Rectal smooth muscle tissue (tissue), 1 donor: ENCODE measurements around the gene COL10A1.
"Not testable (repeated sequence)": the region's sequence is repeated elsewhere in the genome, so short reads cannot be mapped to it uniquely, and the experiment has no call there.

Experiments
- H3K27ac ChIP-seq: one replicate; pipeline ENCODE4 v1.7.0; 2013; ENCODE audit warnings: low read depth, low read length, inconsistent platforms
- H3K27me3 ChIP-seq: one replicate; pipeline ENCODE4 v1.7.0; 2013; ENCODE audit warnings: low read length; ENCODE audit not compliant: control insufficient read depth, insufficient read depth
- H3K36me3 ChIP-seq: one replicate; pipeline ENCODE4 v1.7.0; 2013; ENCODE audit warnings: low read length; ENCODE audit not compliant: control insufficient read depth, insufficient read depth
- H3K4me1 ChIP-seq: one replicate; pipeline ENCODE4 v1.7.0; 2013; ENCODE audit warnings: low read length; ENCODE audit not compliant: control insufficient read depth, insufficient read depth
- H3K4me3 ChIP-seq: one replicate; pipeline ENCODE4 v1.7.0; 2013; ENCODE audit warnings: low read length
- H3K9ac ChIP-seq: one replicate; pipeline ENCODE4 v1.7.0; 2013; ENCODE audit warnings: low read length

Gene COL10A1

GRCh38 chr6:116096048-116096759, 29.7 kb downstream of the COL10A1 start:
- not testable (repeated sequence) for H3K4me1 ChIP-seq, H3K27ac ChIP-seq, H3K4me3 ChIP-seq, H3K27me3 ChIP-seq, H3K36me3 ChIP-seq, H3K9ac ChIP-seq

DNA sequence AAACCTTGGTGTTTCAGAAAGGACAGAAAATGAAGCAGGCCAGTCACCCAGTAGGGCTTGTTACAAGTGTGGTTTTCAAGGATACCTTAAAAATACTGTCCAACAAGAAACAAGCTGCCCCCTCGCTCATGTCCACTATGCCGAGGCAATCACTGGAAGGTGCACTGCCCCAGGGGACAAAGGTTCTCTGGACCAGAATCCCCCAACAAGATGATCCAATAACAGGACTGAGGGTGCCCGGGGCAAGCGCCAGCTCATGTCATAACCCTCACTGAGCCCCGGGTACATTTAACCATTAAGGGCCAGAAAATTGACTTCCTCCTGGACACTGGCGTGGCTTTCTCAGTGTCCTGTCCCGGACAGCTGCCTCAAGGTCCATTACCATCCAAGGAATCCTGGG, 31.9 kb downstream of the COL10A1 start:
- Histone ChIP-seq H3K4me1 (no peaks in the 10 kb centered on the region), H3K9ac (no peak overlapping the region), H3K36me3 (no peaks in the 10 kb centered on the region), H3K27me3 (no peaks in the 10 kb centered on the region), H3K4me3 (no peak overlapping the region), H3K27ac (no peak overlapping the region)

GRCh38 chr6:116090251-116090650, 35.7 kb downstream of the COL10A1 start:
- H3K36me3 ChIP-seq = no peaks in the 10 kb centered on the region
- H3K27ac ChIP-seq = no peak overlapping the region
- H3K27me3 ChIP-seq = no peaks in the 10 kb centered on the region
- no peak overlapping the region for H3K9ac ChIP-seq
- H3K4me1 ChIP-seq = no peaks in the 10 kb centered on the region
- no peak overlapping the region for H3K4me3 ChIP-seq

- Histone ChIP-seq H3K4me3 (no peak overlapping the region), H3K36me3 (no peaks in the 10 kb centered on the region), H3K4me1 (no peaks in the 10 kb centered on the region), H3K27me3 (no peaks in the 10 kb centered on the region), H3K27ac (no peak overlapping the region), H3K9ac (no peak overlapping the region)
Observed at GRCh38 chr6:116088946-116089345, 37.0 kb downstream of the COL10A1 start.

- H3K4me3 ChIP-seq = no peak overlapping the region
- H3K27me3 ChIP-seq = no peaks in the 10 kb centered on the region
- H3K27ac ChIP-seq = no peak overlapping the region
- H3K4me1 ChIP-seq = no peaks in the 10 kb centered on the region
- no peaks in the 10 kb centered on the region for H3K36me3 ChIP-seq
- H3K9ac ChIP-seq = no peak overlapping the region
Observed at GRCh38 chr6:116087437-116088027, 38.4 kb downstream of the COL10A1 start.

DNA sequence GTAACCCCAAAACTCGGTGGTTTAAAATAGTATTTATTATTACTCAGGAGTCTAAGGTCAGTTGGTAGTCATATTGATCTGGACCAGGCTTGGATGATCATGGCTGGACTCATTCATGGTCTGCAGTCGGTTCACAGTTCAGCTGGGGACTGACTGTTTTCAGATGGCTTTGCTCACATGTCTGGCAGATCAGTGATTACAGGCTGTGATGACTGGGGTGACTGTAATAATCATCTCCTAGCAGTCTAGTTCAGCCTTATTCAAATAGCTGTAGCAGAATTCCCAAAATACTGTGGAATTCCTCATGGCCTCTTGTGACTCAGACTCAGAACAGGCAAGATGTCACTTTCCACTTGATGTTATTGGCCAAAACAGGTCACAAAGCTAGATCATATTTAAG, 41.6 kb downstream of the COL10A1 start:
- no peaks in the 10 kb centered on the region for H3K27me3 ChIP-seq
- H3K9ac ChIP-seq = no peak overlapping the region
- no peaks in the 10 kb centered on the region for H3K36me3 ChIP-seq
- H3K4me3 ChIP-seq = no peak overlapping the region
- no peak overlapping the region for H3K27ac ChIP-seq
- H3K4me1 ChIP-seq = no peaks in the 10 kb centered on the region

GRCh38 chr6:116083052-116083451, 42.9 kb downstream of the COL10A1 start:
- Histone ChIP-seq H3K27me3 (no peaks in the 10 kb centered on the region), H3K27ac (no peak overlapping the region), H3K4me1 (no peaks in the 10 kb centered on the region), H3K9ac (no peak overlapping the region), H3K36me3 (no peaks in the 10 kb centered on the region), H3K4me3 (no peak overlapping the region)

- Histone ChIP-seq H3K27me3 (no peaks in the 10 kb centered on the region), H3K9ac (no peak overlapping the region), H3K27ac (no peak overlapping the region), H3K36me3 (no peaks in the 10 kb centered on the region), H3K4me1 (no peaks in the 10 kb centered on the region), H3K4me3 (no peak overlapping the region)
Observed at GRCh38 chr6:116078945-116079344, 47.0 kb downstream of the COL10A1 start.

- Histone ChIP-seq H3K27me3 (no peaks in the 10 kb centered on the region), H3K9ac (no peak overlapping the region), H3K27ac (no peak overlapping the region), H3K36me3 (no peaks in the 10 kb centered on the region), H3K4me3 (no peak overlapping the region), H3K4me1 (no peaks in the 10 kb centered on the region)
Observed at GRCh38 chr6:116078522-116078921, 47.4 kb downstream of the COL10A1 start.

DNA sequence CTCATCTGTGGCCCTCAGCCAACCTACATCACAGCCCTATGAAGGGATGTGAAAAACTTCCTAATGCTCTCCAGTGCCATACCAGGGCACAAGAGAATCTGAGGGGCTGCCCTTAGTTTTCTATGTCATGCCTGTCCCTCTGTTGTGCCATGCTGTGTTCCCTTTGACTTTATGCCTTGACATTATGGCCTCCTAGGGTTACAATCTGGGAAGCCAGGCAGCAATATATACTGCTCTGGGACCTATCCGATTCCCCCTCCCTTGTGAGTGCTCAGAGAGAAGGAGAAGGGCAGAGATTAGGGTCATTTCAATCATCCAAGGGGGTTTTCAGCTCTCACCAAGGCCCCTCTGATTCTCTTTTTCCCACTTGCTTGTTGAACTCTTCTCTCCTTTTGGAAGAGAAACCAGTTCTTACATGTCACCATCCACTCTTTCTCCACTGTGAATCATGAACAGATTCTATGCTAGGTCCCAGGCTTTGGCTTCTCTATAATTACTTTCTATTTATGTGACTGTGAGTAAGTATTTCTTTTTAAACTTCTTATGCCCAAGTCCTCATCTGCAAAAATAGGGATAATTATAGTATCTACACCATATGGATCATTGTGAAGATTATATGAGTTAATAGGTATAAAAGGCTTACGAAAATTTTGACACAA, 51.1 kb downstream of the COL10A1 start:
- no peak overlapping the region for H3K4me3 ChIP-seq
- no peaks in the 10 kb centered on the region for H3K4me1 ChIP-seq
- H3K9ac ChIP-seq = no peak overlapping the region
- no peaks in the 10 kb centered on the region for H3K27me3 ChIP-seq
- H3K27ac ChIP-seq = no peak overlapping the region
- no peaks in the 10 kb centered on the region for H3K36me3 ChIP-seq

GRCh38 chr6:116073765-116074440, 52.0 kb downstream of the COL10A1 start:
- no peaks in the 10 kb centered on the region for H3K36me3 ChIP-seq

DNA sequence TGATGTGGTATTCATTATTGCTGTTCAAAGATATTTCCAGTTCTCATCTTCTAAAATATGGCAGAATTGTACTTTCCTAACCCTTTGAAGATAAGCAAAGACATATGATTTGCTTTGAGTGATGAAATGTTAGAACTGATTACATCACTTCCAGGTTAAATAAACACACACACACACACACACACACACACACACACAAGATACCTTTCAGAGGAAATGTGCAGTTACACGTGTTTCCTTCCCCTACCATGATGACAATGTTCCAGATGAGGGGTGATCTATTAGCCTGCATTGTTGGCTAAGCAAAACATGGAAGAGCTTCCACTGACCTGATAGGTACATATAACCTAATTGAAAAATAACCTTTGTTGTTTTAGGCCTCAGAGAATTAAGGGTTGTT, 53.6 kb downstream of the COL10A1 start:
- Histone ChIP-seq H3K36me3 (no peaks in the 10 kb centered on the region), H3K4me3 (no peak overlapping the region), H3K27me3 (no peaks in the 10 kb centered on the region), H3K27ac (no peak overlapping the region), H3K9ac (no peak overlapping the region), H3K4me1 (no peaks in the 10 kb centered on the region)

More at GRCh38 chr6:116073765-116074440, 52.0 kb downstream of the COL10A1 start:
- no peak overlapping the region for H3K27ac ChIP-seq
- no peak overlapping the region for H3K4me3 ChIP-seq
- no peak overlapping the region for H3K9ac ChIP-seq
- H3K4me1 ChIP-seq = no peaks in the 10 kb centered on the region
- no peaks in the 10 kb centered on the region for H3K27me3 ChIP-seq
